Measurements from ENCODE around the gene ST6GALNAC2.
"Not testable (repeated sequence)": the region's sequence is repeated elsewhere in the genome, so short reads cannot be mapped to it uniquely, and the experiment has no call there.

ST6GALNAC2 gene

GRCh38 chr17:76585649-76586593, at the start of gene ST6GALNAC2:
Gene ST6GALNAC2, minus strand, starts transcription at chr17:76585860. Its CDS starts 52 bp downstream, at chr17:76585808.
- peak; percentile 17 for DNase-seq (ENCODE audit: low read depth)

DNA sequence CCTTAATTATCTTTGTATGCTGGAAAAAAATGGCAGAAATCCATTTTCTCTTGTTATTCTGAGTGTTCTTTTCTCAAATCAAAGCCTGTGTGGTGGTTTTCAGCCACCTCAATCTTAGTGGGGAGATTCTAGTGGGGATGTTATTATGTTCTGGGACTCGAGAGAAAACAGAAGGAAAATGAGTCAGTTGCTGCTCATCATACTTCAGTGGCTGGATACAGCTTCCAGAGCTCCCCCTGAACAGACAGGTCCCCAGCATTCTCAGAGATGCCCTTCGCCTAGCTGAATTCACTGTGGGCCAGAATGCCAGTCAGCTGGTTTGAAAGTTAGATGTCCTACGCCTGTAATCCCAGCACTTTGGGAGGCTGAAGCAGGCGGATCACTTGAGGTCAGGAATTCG, 49.4 kb upstream of the ST6GALNAC2 start:
- no peak for DNase-seq (ENCODE audit: low read depth)

DNA sequence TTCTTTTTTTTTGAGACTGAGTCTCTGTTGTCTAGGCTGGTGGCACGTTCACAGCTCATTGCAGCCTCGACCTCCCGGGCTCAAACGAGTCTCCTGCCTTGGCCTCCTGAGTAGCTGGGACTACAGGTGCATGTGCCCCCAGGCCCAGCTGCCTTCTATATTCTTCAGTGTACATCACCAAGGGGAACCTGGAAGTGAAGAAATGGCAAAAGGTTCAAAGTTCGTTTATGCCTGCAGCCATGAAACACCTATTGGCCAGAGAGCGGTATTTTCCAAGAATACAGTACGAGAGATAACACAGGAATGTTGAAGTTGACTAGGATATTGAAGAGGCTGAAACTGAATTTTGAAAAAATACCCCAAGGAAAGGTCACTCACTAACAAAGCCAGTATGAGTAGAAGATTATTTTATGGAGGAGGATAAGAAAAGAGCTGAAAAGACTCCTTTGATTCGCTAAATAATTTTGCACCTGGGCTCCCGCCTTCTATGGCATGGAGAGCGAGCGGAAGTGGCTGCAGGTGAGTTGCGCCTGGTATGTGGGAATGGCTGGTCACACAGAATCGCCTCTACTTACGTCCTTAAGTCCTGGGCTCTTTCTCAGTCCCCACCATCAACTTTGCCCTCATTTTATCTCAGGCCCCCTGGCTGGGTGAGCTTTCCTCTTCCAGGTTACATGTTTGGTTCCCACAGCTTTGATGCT, 48.1 kb upstream of the ST6GALNAC2 start:
- no peak for DNase-seq (ENCODE audit: low read depth)

DNA sequence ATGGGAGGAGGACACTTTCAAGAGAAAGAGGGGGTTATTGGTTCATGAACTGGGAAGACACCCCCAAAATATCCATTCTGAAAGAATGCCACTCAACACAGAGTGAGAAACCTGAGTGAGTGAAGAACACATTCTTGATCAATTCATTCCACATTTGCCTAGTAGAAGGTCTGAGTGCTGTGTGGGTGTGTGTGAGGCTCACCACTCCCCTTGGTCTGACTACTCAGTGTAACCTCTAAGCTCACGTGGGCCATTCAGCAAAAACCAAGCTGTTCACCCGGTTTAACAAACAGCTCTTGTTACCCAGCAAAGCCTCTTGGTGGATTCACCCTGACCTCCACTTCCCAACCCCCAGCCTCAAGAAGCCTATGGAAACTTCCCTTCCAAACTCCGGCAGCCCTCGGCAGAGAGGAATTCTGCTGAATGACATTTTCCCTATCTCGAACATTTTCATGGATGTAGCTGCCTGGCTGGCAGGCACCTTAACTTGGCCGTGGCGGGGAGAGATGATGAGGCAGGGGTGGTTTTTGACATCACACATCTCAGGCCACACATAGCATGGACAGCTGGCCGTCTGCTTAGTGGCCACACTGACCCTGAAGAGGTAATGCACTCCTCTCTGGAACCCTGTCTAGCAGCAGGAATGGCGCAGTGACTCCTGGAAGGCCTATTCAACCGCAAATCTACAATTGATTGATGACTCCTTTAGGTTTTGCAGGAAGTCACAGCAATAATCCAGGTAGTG, 46.3 kb upstream of the ST6GALNAC2 start:
- DNase-seq (ENCODE audit: low read depth): no peak

- no peak for DNase-seq (ENCODE audit: low read depth)
Measured at GRCh38 chr17:76630151-76630550, 44.5 kb upstream of the ST6GALNAC2 start.

- no peak for DNase-seq (ENCODE audit: low read depth)
Measured at GRCh38 chr17:76627510-76627909, 41.9 kb upstream of the ST6GALNAC2 start.

GRCh38 chr17:76626442-76626841, 40.8 kb upstream of the ST6GALNAC2 start:
- DNase-seq (ENCODE audit: low read depth): no peak

DNA sequence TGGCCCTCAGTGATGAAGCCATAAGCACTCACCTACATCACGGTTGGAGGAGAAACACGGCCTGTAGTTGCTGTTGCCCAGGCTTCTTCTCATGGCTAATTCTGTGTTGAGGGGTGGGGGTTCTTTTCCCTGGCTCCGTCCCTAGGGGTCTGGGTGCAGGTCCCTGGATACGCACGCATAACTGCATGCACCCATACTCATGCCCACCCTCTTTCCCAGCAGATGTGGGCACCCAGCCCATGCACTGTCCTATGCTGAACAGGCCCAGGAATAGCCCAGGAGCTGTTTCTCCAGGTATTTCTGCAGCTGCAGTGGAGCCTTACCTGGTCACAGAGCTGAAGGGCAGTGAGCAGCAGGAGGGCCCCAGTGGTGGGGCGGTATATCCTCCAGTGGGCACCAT, 39.8 kb upstream of the ST6GALNAC2 start:
- no peak for DNase-seq (ENCODE audit: low read depth)

- peak; percentile 52 for DNase-seq (ENCODE audit: low read depth)
Measured at GRCh38 chr17:76623271-76624146, 37.8 kb upstream of the ST6GALNAC2 start.

- no peak for DNase-seq (ENCODE audit: low read depth)
Measured at GRCh38 chr17:76617838-76618237, 32.2 kb upstream of the ST6GALNAC2 start.

DNA sequence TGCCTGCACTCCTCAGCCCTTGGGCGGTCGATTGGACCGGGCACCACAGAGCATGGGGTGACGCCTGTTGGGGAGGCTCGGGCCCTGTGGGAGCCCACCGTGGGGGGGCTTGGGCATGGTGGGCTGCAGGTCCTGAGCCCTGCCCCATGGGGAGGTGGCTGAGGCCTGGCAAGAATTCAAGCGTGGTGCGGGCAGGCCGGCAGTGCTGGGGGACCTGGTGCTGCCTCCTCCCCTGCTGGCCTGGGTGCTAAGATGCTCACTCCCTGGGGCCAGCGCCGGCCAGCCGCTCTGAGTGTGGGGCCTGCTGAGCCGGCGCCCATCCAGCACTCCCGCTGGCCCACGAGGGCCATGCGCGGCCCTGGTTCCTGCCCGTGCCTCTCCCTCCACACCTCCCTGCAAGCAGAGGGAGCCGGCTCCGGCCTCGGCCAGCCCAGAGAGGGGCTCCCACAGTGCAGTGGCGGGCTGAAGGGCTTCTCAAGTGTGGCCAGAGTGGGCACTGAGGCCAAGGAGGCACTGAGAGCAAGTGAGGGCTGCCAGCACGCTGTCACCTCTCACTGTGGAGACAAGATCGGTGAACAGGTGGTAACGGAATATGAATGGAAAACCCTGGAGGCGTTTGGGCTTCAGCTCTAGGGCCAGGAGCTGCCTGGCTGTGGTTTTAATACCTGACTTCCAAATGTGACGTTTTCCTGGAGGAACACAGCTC, 29.4 kb upstream of the ST6GALNAC2 start:
- DNase-seq (ENCODE audit: low read depth): no peak

DNA sequence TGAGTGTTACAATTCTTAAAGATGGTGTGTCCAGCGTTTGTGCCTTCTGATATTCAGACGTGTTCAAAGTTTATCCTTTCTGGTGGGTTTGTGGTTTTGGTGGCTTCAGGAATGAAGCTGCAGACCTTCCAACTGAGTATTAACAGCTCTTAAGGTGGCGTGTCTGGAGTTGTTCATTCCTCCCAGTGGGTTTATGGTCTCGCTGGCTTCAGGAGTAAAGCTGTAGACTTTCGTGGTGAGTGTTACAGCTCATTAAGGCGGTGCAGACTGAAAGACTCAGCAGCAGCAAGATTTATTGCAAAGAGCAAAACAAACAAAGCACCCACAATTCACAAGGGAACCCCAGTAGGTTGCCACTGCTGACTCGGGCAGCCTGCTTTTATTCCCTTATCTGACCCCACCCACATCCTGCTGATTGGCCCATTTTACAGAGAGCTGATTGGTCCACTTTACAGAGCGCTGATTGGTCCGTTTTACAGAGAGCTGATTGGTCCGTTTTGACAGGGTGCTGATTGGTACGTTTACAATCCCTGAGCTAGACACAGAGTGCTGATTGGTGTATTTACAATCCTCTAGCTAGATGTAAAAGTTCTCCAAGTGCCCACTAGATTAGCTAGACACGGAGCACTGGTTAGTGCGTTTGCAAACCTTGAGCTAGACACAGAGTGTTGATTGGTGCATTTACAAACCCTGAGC, 28.6 kb upstream of the ST6GALNAC2 start:
- not testable (repeated sequence) for DNase-seq (ENCODE audit: low read depth)

- no peak for DNase-seq (ENCODE audit: low read depth)
Measured at GRCh38 chr17:76612977-76613851, 27.6 kb upstream of the ST6GALNAC2 start.

- DNase-seq (ENCODE audit: low read depth): no peak
Measured at GRCh38 chr17:76612465-76612864, 26.8 kb upstream of the ST6GALNAC2 start.

DNA sequence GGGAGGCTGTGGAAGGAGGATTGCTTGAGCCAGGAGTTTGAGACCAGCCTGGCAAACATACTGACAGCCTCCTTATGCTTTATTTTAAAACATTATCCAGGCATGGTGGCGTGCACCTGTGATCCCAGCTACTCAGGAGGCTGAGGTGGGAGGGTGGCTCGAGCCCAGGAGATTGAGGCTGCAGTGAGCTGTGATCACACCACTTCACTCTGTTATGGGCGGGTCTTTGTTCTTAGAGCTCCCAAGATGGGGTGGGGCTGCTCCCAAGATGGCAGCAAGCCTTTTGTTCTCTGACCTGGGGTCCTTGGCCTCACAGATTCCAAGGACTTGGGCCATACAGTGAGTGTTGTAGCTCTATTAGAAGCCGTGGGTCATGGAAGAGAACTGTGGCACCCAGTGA, 26.1 kb upstream of the ST6GALNAC2 start:
- DNase-seq (ENCODE audit: low read depth): no peak

DNA sequence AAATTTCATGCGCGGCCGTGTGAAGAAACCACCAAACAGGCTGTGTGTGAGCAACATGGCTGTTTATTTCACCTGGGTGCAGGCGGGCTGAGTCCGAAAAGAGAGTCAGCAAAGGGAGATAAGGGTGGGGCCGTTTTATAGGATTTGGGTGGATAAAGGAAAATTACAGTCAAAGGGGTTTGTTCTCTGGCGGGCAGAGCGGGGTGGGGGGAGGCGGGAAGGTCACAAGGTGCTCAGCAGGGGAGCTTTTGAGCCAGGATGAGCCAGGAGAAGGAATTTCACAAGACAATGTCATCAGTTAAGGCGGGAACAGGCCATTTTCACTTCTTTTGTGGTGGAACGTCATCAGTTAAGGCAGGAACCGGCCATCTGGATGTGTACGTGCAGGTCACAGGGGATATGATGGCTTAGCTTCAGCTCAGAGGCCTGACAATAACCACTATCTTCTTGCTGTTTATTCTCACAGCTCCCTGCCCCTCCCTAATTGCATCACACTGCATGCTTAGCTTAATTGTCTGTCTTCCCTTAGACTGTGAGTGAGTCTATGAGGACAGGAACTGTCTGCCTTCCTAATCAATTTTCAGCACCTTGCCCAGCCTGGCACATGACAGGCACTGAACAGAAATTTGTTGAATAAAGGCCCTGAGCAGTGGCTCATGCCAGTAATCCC, 25.6 kb upstream of the ST6GALNAC2 start:
- not testable (repeated sequence) for DNase-seq (ENCODE audit: low read depth)

DNA sequence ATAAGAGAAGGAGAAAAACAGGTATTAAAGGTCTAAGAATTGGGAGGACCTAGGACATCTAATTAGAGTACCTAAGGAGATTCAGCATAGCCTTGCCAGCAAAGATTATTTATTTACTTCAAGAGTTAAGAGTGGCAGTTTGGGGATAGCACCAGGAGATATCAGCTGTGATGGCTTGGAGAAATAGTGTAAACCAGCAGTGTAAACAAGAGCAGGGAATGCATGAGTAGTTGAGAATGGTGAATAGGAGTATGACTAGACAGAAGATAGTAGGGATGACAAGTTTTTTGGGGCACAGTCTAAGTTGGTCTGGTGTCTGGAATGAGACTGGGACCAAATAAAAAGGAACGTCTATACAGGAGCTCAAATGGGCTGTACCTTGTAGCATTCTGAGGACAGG, 21.0 kb upstream of the ST6GALNAC2 start:
- not testable (repeated sequence) for DNase-seq (ENCODE audit: low read depth)

DNA sequence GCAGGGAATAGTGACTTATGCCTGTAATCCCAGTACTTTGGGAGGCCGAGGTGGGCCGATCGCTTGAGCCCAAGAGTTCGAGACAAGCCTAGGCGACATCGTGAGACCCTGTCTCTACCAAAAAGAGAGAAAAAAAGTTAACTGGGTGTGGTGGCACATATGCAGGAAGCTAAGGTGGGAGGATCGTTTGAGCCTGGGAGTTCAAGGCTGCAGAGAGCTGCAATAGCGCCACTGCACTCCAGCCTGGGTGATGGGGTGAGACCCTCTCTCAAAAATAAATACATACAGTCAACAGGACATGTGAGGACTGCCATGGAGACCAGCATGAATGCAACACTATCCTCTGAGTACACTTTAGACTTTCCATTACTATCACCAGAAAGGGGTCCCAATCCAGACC, 15.4 kb upstream of the ST6GALNAC2 start:
- no peak for DNase-seq (ENCODE audit: low read depth)

Measured in activated gamma-delta T cell treated with anti-CD3 and anti-CD28 coated beads, Interleukin-2, amount 50 U/mL, for 16 hours (primary cell).